ENCODE measurements around the gene RXFP2.

The RXFP2 gene

DNA sequence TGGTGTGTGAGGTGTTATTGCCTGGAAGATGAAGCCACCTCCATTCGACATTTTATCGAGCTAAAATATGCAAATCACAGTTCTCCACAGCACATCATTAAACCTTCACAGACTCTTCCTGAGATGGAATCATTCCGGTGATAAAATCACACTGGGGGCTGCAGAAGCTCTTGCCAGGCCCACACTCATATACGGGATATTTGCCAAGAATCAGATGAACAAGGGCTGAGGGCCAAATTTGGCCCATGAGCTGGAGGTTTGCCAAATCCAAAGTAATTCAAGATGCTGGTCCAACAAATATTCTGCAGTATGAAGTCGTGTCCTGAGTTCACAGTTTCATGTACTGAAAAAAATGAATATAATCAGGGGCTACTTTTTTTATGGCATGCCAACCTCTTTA is 16.7 kb upstream of the RXFP2 start:
- no peak for TF ChIP-seq CTCF (IDR thresholded peaks at IDR 0.05; ENCODE audit: extremely low read depth, missing control alignments)
- DNase-seq (ENCODE audit: low spot score) = no peak

DNA sequence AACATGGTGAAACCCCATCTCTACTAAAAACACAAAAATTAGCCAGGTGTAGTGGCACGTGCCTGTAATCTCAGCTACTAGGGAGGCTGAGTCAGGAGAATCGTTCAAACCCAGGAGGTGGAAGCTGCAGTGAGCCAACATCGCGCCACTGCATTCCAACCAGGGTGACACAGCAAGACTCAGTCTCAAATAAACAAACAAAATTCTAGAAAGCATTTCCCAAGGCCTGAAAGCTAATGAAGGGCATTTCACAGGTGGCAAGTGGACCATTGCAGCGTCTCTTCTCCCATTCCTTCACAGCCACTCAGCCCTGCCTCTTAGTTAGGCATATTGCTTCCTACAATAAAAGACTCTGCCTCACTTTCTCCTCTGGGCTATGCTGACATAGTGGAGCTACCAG is 13.5 kb upstream of the RXFP2 start:
- DNase-seq (ENCODE audit: low spot score) = no peak
- TF ChIP-seq CTCF (IDR thresholded peaks at IDR 0.05; ENCODE audit: extremely low read depth, missing control alignments) = no peak

DNA sequence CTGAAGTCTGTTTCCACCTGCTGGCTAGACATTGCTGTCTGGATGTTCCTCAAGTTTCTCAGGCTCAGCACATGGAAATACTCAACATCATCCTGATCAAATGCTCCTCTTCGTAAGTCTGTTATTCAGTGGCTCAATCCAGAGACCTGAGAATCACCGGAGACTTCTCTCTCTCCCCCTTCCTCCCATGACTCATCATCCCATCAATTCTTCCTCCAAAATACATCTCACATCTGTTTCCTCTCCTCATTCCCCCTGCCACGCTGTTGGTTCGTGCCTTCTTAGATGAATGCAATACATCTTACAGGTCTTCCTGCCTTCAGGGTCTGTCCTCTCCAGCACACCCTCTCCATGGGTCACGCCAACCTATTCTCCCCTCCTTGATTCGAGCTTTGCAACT is 7.4 kb upstream of the RXFP2 start:
- no peak for DNase-seq (ENCODE audit: low spot score)
- TF ChIP-seq CTCF (IDR thresholded peaks at IDR 0.05; ENCODE audit: extremely low read depth, missing control alignments) = no peak

- DNase-seq (ENCODE audit: low spot score) = no peak
- no peak for TF ChIP-seq CTCF (IDR thresholded peaks at IDR 0.05; ENCODE audit: extremely low read depth, missing control alignments)
These were observed 6.3 kb upstream of the RXFP2 start for GRCh38 chr13:31733066-31733465.

DNA sequence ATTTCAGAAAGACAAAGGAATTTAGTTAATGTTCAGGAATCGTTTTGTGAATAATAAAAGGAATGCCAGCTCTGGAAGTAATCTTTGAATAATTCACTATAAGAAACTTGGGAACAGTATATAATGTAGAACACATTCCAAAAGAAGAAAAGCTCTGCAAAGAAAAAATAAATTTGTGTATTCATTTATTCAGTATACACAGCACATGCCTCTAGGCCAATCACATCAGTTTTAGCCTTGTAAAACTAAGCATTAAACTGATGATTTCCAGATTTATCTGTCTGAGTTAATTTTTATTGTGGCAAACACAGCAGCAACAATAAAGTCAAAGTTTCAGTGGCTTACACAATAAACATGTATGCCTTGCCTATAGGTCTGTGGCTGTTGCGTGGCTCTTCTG is 5.7 kb upstream of the RXFP2 start:
- no peak for DNase-seq (ENCODE audit: low spot score)
- TF ChIP-seq CTCF (IDR thresholded peaks at IDR 0.05; ENCODE audit: extremely low read depth, missing control alignments) = no peak

DNA sequence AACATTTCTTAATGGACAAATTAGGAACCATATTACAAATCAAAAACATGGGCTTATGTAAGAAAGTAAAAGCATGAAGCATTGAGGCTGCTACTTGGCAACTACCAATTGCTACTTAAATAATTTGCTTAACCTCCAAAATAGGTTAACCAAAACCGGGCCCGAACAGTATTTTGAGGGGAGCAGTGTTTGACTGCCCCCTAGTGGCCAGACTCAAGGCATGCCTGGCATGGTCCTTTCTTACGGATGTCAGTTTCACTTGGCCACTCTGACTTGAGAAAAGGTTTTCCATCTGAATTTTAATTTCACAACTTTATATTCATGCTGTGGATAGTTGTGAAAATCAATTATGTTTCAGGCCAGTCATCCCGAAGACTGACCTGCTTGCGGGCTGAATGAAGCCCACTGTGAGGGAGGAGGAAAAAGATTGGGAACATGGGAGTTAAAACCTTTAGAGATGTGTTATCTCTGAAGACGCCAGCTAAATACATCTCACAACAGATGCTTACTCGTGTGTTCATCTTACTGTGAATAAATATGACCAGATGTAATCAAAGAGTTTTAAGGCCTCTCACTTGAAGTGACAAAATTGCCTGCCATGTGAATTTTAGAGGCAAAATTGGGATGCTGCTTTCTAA is 2.9 kb downstream of the RXFP2 start:
- TF ChIP-seq CTCF (IDR thresholded peaks at IDR 0.05; ENCODE audit: extremely low read depth, missing control alignments) = peak; percentile 83
- peak; percentile 65 for DNase-seq (ENCODE audit: low spot score)

- no peak for DNase-seq (ENCODE audit: low spot score)
These were observed 8.0 kb downstream of the RXFP2 start for GRCh38 chr13:31747291-31747690.

More at GRCh38 chr13:31747291-31747690, 8.0 kb downstream of the RXFP2 start:
- TF ChIP-seq CTCF (IDR thresholded peaks at IDR 0.05; ENCODE audit: extremely low read depth, missing control alignments) = no peak

Data from GM20000 (cell line).